Measurements from ENCODE around the gene SLC9A3. TPM values are rescaled to one million over a fixed set of nuclear protein-coding genes. Genes with fewer than 3 reads are reported as not detected.

Gene SLC9A3
- polyA plus RNA-seq, 3 donors = 0.31 to 0.42 (median 0.36) TPM

DNA sequence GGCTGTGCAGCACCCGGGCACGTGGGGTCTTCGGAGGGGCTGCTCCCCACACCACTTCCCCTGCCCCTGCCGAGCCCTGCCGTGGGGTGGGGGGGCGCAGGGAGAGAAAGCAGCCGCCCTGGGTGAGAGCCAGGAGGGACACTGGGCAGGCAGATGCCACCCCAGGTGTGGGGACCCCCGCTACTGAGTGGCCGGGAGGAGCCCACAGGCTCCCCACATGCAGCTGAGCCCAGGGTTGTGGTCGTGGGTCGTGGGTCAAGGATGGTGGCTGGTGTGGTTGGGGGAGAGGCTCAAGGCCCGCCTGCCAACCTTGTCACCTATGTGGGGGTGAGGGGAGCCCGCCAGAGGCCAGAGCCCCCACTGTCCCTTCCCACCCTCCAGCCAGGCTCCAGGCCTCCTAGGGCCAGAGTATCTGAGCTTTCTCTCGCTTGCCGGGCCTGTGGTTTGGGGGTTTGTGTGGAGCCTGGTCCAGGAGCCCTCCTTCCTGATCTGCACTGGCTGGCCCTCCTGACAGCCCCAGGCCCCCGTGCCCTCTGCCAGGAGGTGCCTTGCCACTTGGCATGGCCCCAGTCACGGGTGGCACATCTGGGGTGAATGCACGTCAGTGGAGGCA lies 45.8 kb downstream of the SLC9A3 start:
- Mint-ChIP-seq H3K36me3 (peaks cover 0 to 2% of the 10 kb centered on the region in 2 donors), H3K4me1 (peaks cover 7% of the 10 kb centered on the region), H3K4me3 (peak overlapping the region in 1 of 2 donors; percentile 46), H3K9me3 (peaks cover 0 to 6% (median 4%) of the 10 kb centered on the region in 7 donors), H3K27me3 (ENCODE audit: low read depth in 3 of 3) (peaks cover 42 to 82% (median 50%) of the 10 kb centered on the region in 3 donors), H3K27ac (no peak overlapping the region)
- Histone ChIP-seq H3K4me1 (ENCODE audit: control insufficient read depth in 1 of 2, insufficient read depth in 2 of 2, low read length in 2 of 2) (peaks cover 10 to 18% of the 10 kb centered on the region in 2 donors), H3K27ac (ENCODE audit: low read depth in 1 of 2, low read length in 2 of 2) (no peak overlapping the region), H3K4me3 (replicated peaks in 1 of 3; ENCODE audit: low read depth in 2 of 3, low read length in 3 of 3) (no peak overlapping the region), H4K20me1 (ENCODE audit: insufficient read depth, low read length) (peaks cover 3% of the 10 kb centered on the region), H3K79me2 (ENCODE audit: insufficient read depth, low read length) (no peaks in the 10 kb centered on the region), H3K36me3 (replicated peaks in 1 of 2; ENCODE audit: control insufficient read depth in 1 of 2, insufficient read depth in 2 of 2, low read length in 2 of 2) (no peaks in the 10 kb centered on the region), H2AFZ (ENCODE audit: insufficient read depth, low read depth, low read length, poor library complexity, severe bottlenecking) (no peak overlapping the region), H3K9me3 (replicated peaks in 1 of 2; ENCODE audit: control insufficient read depth in 1 of 2, insufficient read depth in 1 of 2, low read length in 2 of 2) (no peaks in the 10 kb centered on the region), H3K9ac (ENCODE audit: insufficient read depth, low read length, poor library complexity, severe bottlenecking) (no peak overlapping the region), H3K4me2 (replicated peaks; ENCODE audit: extremely low read depth, low read length, poor library complexity, severe bottlenecking) (no peak overlapping the region), H3K27me3 (ENCODE audit: control insufficient read depth in 2 of 2, insufficient read depth in 2 of 2, low read length in 2 of 2) (peaks cover 4 to 42% of the 10 kb centered on the region in 2 donors)
- intact Hi-C loops (cut with micrococcal nuclease) = loop anchor here in 1 of 2 donors (10.0 kb wide), 2 partner anchors 66 to 416 kb away; partner anchors contain the start of genes BRD9 and TRIP13
- TF ChIP-seq, protein P1, sequence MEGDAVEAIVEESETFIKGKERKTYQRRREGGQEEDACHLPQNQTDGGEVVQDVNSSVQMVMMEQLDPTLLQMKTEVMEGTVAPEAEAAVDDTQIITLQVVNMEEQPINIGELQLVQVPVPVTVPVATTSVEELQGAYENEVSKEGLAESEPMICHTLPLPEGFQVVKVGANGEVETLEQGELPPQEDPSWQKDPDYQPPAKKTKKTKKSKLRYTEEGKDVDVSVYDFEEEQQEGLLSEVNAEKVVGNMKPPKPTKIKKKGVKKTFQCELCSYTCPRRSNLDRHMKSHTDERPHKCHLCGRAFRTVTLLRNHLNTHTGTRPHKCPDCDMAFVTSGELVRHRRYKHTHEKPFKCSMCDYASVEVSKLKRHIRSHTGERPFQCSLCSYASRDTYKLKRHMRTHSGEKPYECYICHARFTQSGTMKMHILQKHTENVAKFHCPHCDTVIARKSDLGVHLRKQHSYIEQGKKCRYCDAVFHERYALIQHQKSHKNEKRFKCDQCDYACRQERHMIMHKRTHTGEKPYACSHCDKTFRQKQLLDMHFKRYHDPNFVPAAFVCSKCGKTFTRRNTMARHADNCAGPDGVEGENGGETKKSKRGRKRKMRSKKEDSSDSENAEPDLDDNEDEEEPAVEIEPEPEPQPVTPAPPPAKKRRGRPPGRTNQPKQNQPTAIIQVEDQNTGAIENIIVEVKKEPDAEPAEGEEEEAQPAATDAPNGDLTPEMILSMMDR (IDR thresholded peaks at IDR 0.05) = no peak
- WGBS (ENCODE audit: insufficient coverage) = 56% methylated on average over 10 of the region's 18 CpGs
- no peak for DNase-seq

DNA sequence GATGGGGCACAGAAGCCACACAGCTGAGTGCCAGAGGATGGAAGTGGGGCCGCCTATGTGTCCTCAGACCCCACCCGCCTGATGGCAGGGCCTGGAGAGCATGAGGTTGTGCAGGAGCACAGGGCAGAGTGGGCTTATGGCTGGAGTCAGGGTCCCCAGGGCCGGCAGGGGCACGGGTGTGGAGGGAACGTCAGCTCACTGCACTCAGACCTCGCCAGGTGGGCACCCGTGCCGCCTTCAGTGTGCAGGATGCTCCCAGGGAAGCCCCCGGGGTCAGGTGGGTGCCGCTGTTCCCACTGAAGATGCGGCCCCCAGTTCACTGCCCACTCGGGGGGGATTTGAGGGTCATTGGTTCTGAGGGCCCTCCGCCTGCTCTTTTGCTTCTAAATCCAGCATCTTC lies 46.4 kb downstream of the SLC9A3 start:
- Histone ChIP-seq H4K20me1 (ENCODE audit: insufficient read depth, low read length) (peaks cover 3% of the 10 kb centered on the region), H3K4me2 (replicated peaks; ENCODE audit: extremely low read depth, low read length, poor library complexity, severe bottlenecking) (no peak overlapping the region), H3K36me3 (replicated peaks in 1 of 2; ENCODE audit: control insufficient read depth in 1 of 2, insufficient read depth in 2 of 2, low read length in 2 of 2) (no peaks in the 10 kb centered on the region), H2AFZ (ENCODE audit: insufficient read depth, low read depth, low read length, poor library complexity, severe bottlenecking) (no peak overlapping the region), H3K79me2 (ENCODE audit: insufficient read depth, low read length) (no peaks in the 10 kb centered on the region), H3K27me3 (ENCODE audit: control insufficient read depth in 2 of 2, insufficient read depth in 2 of 2, low read length in 2 of 2) (peaks cover 4 to 36% of the 10 kb centered on the region in 2 donors), H3K4me3 (replicated peaks in 1 of 3; ENCODE audit: low read depth in 2 of 3, low read length in 3 of 3) (no peak overlapping the region), H3K9me3 (replicated peaks in 1 of 2; ENCODE audit: control insufficient read depth in 1 of 2, insufficient read depth in 1 of 2, low read length in 2 of 2) (no peaks in the 10 kb centered on the region), H3K27ac (ENCODE audit: low read depth in 1 of 2, low read length in 2 of 2) (no peak overlapping the region), H3K9ac (ENCODE audit: insufficient read depth, low read length, poor library complexity, severe bottlenecking) (no peak overlapping the region), H3K4me1 (ENCODE audit: control insufficient read depth in 1 of 2, insufficient read depth in 2 of 2, low read length in 2 of 2) (peaks cover 11 to 21% of the 10 kb centered on the region in 2 donors)
- intact Hi-C loops (cut with micrococcal nuclease) = loop anchor here in 1 of 2 donors (10.0 kb wide), 2 partner anchors 67 to 417 kb away; partner anchors contain the start of genes BRD9 and TRIP13
- WGBS (ENCODE audit: insufficient coverage) = 88% methylated on average over 13 of the region's 13 CpGs
- DNase-seq = no peak
- peak overlapping the region in 1 of 2 donors; percentile 46 for H3K4me3 Mint-ChIP-seq
- peaks cover 0 to 6% (median 4%) of the 10 kb centered on the region in 7 donors for H3K9me3 Mint-ChIP-seq
- no peak overlapping the region for H3K27ac Mint-ChIP-seq
- TF ChIP-seq, protein P1 (IDR thresholded peaks at IDR 0.05) = no peak
- H3K36me3 Mint-ChIP-seq = peaks cover 0 to 2% of the 10 kb centered on the region in 2 donors
- peaks cover 38 to 76% (median 50%) of the 10 kb centered on the region in 3 donors for H3K27me3 Mint-ChIP-seq (ENCODE audit: low read depth in 3 of 3)
- peaks cover 7% of the 10 kb centered on the region for H3K4me1 Mint-ChIP-seq
